Measurements from ENCODE around the gene OSTM1.

Gene OSTM1

GRCh38 chr6:108051481-108051880 lies 23.1 kb downstream of the OSTM1 start:
- Histone ChIP-seq H3K4me1 (ENCODE audit: control insufficient read depth in 1 of 2, insufficient read depth in 2 of 2, low read length in 2 of 2) (no peaks in the 10 kb centered on the region), H2BK120ac (ENCODE audit: insufficient read depth, low read length, poor library complexity) (no peak overlapping the region), H3K4me2 (ENCODE audit: low read length) (no peak overlapping the region), H3K27ac (ENCODE audit: low read depth, low read length) (no peak overlapping the region), H2BK5ac (ENCODE audit: low read depth, low read length, poor library complexity) (no peak overlapping the region), H2AFZ (ENCODE audit: insufficient read depth, low read length, poor library complexity) (no peak overlapping the region), H3K23ac (ENCODE audit: low read length) (no peak overlapping the region), H4K12ac (ENCODE audit: low read depth, low read length) (no peak overlapping the region), H3K79me1 (ENCODE audit: low read length) (no peaks in the 10 kb centered on the region), H3K4me3 (ENCODE audit: low read depth, low read length) (no peak overlapping the region), H4K91ac (ENCODE audit: low read depth, low read length) (no peak overlapping the region), H3K9me3 (ENCODE audit: insufficient read depth, low read depth, low read length) (no peaks in the 10 kb centered on the region), H2AK5ac (ENCODE audit: low read length) (no peak overlapping the region), H3K79me2 (ENCODE audit: control insufficient read depth, insufficient read depth, low read length, poor library complexity) (no peaks in the 10 kb centered on the region), H3K9ac (ENCODE audit: low read length) (no peak overlapping the region), H3K14ac (ENCODE audit: low read length) (no peak overlapping the region), H3K4ac (ENCODE audit: low read depth, low read length) (no peak overlapping the region), H2BK12ac (ENCODE audit: low read length) (no peak overlapping the region), H3K36me3 (ENCODE audit: control insufficient read depth in 1 of 2, insufficient read depth in 2 of 2, low read length in 2 of 2) (no peaks in the 10 kb centered on the region), H4K8ac (ENCODE audit: low read depth, low read length) (no peak overlapping the region), H3K27me3 (ENCODE audit: insufficient read depth, low read length) (no peaks in the 10 kb centered on the region), H3K18ac (ENCODE audit: low read length) (no peak overlapping the region)
- DNase-seq, result no peak

- Histone ChIP-seq H3K4me1 (ENCODE audit: control insufficient read depth in 1 of 2, insufficient read depth in 2 of 2, low read length in 2 of 2) (no peaks in the 10 kb centered on the region), H3K27me3 (ENCODE audit: insufficient read depth, low read length) (no peaks in the 10 kb centered on the region), H3K79me2 (ENCODE audit: control insufficient read depth, insufficient read depth, low read length, poor library complexity) (no peaks in the 10 kb centered on the region), H3K23ac (ENCODE audit: low read length) (no peak overlapping the region), H3K9ac (ENCODE audit: low read length) (no peak overlapping the region), H2AFZ (ENCODE audit: insufficient read depth, low read length, poor library complexity) (no peak overlapping the region), H3K18ac (ENCODE audit: low read length) (no peak overlapping the region), H3K4me3 (ENCODE audit: low read depth, low read length) (no peak overlapping the region), H2AK5ac (ENCODE audit: low read length) (no peak overlapping the region), H3K9me3 (ENCODE audit: insufficient read depth, low read depth, low read length) (no peaks in the 10 kb centered on the region), H3K4ac (ENCODE audit: low read depth, low read length) (no peak overlapping the region), H3K36me3 (ENCODE audit: control insufficient read depth in 1 of 2, insufficient read depth in 2 of 2, low read length in 2 of 2) (peaks cover 7 to 8% of the 10 kb centered on the region in 2 experiments), H4K12ac (ENCODE audit: low read depth, low read length) (no peak overlapping the region), H3K14ac (ENCODE audit: low read length) (no peak overlapping the region), H3K79me1 (ENCODE audit: low read length) (no peaks in the 10 kb centered on the region), H2BK12ac (ENCODE audit: low read length) (no peak overlapping the region), H2BK5ac (ENCODE audit: low read depth, low read length, poor library complexity) (no peak overlapping the region), H3K4me2 (ENCODE audit: low read length) (no peak overlapping the region), H4K8ac (ENCODE audit: low read depth, low read length) (no peak overlapping the region), H4K91ac (ENCODE audit: low read depth, low read length) (no peak overlapping the region), H3K27ac (ENCODE audit: low read depth, low read length) (no peak overlapping the region), H2BK120ac (ENCODE audit: insufficient read depth, low read length, poor library complexity) (no peak overlapping the region)
- no peak for DNase-seq
- no CpG with 5 or more reads among the region's 8 CpGs for WGBS (ENCODE audit: extremely low coverage, insufficient coverage, insufficient read length)
Observed at GRCh38 chr6:108039681-108040080, 34.9 kb downstream of the OSTM1 start.

GRCh38 chr6:108036884-108037283 lies 37.7 kb downstream of the OSTM1 start:
- no CpG with 5 or more reads among the region's 4 CpGs for WGBS (ENCODE audit: extremely low coverage, insufficient coverage, insufficient read length)
- no peak overlapping the region for H4K12ac ChIP-seq (ENCODE audit: low read depth, low read length)
- H3K9ac ChIP-seq (ENCODE audit: low read length), result no peak overlapping the region
- peaks cover 6 to 7% of the 10 kb centered on the region in 2 experiments for H3K36me3 ChIP-seq (ENCODE audit: control insufficient read depth in 1 of 2, insufficient read depth in 2 of 2, low read length in 2 of 2)
- no peaks in the 10 kb centered on the region for H3K27me3 ChIP-seq (ENCODE audit: insufficient read depth, low read length)
- H3K18ac ChIP-seq (ENCODE audit: low read length), result no peak overlapping the region
- H4K91ac ChIP-seq (ENCODE audit: low read depth, low read length), result no peak overlapping the region
- peak overlapping the region; percentile 92 for H3K23ac ChIP-seq (ENCODE audit: low read length)
- no peak overlapping the region for H2BK5ac ChIP-seq (ENCODE audit: low read depth, low read length, poor library complexity)
- H2BK120ac ChIP-seq (ENCODE audit: insufficient read depth, low read length, poor library complexity), result no peak overlapping the region
- no peak overlapping the region for H3K4me3 ChIP-seq (ENCODE audit: low read depth, low read length)
- no peak overlapping the region for H2AFZ ChIP-seq (ENCODE audit: insufficient read depth, low read length, poor library complexity)
- DNase-seq, result no peak
- H2BK12ac ChIP-seq (ENCODE audit: low read length), result no peak overlapping the region
- H3K4ac ChIP-seq (ENCODE audit: low read depth, low read length), result no peak overlapping the region
- H3K9me3 ChIP-seq (ENCODE audit: insufficient read depth, low read depth, low read length), result no peaks in the 10 kb centered on the region
- no peaks in the 10 kb centered on the region for H3K79me2 ChIP-seq (ENCODE audit: control insufficient read depth, insufficient read depth, low read length, poor library complexity)
- no peak overlapping the region for H3K14ac ChIP-seq (ENCODE audit: low read length)
- no peaks in the 10 kb centered on the region for H3K79me1 ChIP-seq (ENCODE audit: low read length)
- H3K4me1 ChIP-seq (ENCODE audit: control insufficient read depth in 1 of 2, insufficient read depth in 2 of 2, low read length in 2 of 2), result no peaks in the 10 kb centered on the region
- H2AK5ac ChIP-seq (ENCODE audit: low read length), result no peak overlapping the region
- H3K27ac ChIP-seq (ENCODE audit: low read depth, low read length), result no peak overlapping the region
- no peak overlapping the region for H4K8ac ChIP-seq (ENCODE audit: low read depth, low read length)
- H3K4me2 ChIP-seq (ENCODE audit: low read length), result no peak overlapping the region

- no peak overlapping the region for H3K4ac ChIP-seq (ENCODE audit: low read depth, low read length)
- no peak overlapping the region for H2BK5ac ChIP-seq (ENCODE audit: low read depth, low read length, poor library complexity)
- H2BK12ac ChIP-seq (ENCODE audit: low read length), result no peak overlapping the region
- no CpG with 5 or more reads among the region's 10 CpGs for WGBS (ENCODE audit: extremely low coverage, insufficient coverage, insufficient read length)
- H3K23ac ChIP-seq (ENCODE audit: low read length), result no peak overlapping the region
- no peak overlapping the region for H3K18ac ChIP-seq (ENCODE audit: low read length)
- no peak overlapping the region for H3K14ac ChIP-seq (ENCODE audit: low read length)
- H2AFZ ChIP-seq (ENCODE audit: insufficient read depth, low read length, poor library complexity), result no peak overlapping the region
- no peak overlapping the region for H2BK120ac ChIP-seq (ENCODE audit: insufficient read depth, low read length, poor library complexity)
- H4K12ac ChIP-seq (ENCODE audit: low read depth, low read length), result no peak overlapping the region
- H3K9me3 ChIP-seq (ENCODE audit: insufficient read depth, low read depth, low read length), result no peaks in the 10 kb centered on the region
- H3K27me3 ChIP-seq (ENCODE audit: insufficient read depth, low read length), result no peaks in the 10 kb centered on the region
- H3K79me1 ChIP-seq (ENCODE audit: low read length), result no peaks in the 10 kb centered on the region
- H3K9ac ChIP-seq (ENCODE audit: low read length), result no peak overlapping the region
- H3K27ac ChIP-seq (ENCODE audit: low read depth, low read length), result no peak overlapping the region
- no peaks in the 10 kb centered on the region for H3K36me3 ChIP-seq (ENCODE audit: control insufficient read depth in 1 of 2, insufficient read depth in 2 of 2, low read length in 2 of 2)
- H2AK5ac ChIP-seq (ENCODE audit: low read length), result no peak overlapping the region
- H3K4me2 ChIP-seq (ENCODE audit: low read length), result no peak overlapping the region
- no peaks in the 10 kb centered on the region for H3K79me2 ChIP-seq (ENCODE audit: control insufficient read depth, insufficient read depth, low read length, poor library complexity)
- no peak overlapping the region for H4K8ac ChIP-seq (ENCODE audit: low read depth, low read length)
- H3K4me1 ChIP-seq (ENCODE audit: control insufficient read depth in 1 of 2, insufficient read depth in 2 of 2, low read length in 2 of 2), result no peaks in the 10 kb centered on the region
- no peak overlapping the region for H4K91ac ChIP-seq (ENCODE audit: low read depth, low read length)
- no peak overlapping the region for H3K4me3 ChIP-seq (ENCODE audit: low read depth, low read length)
- no peak for DNase-seq
Observed at GRCh38 chr6:108031968-108032367, 42.6 kb downstream of the OSTM1 start.
